Activated naive CD4-positive, alpha-beta T cell treated with anti-CD3 and anti-CD28 coated beads, Interleukin-2, amount 10 ng/mL, durations not matched to agents 7 days and 5 days (primary cell): ENCODE results near the gene AHDC1.

Experiments used
- CTCF ChIA-PET: fragments of 350-600 bp; sonication (Branson Sonifier 250); formaldehyde crosslinking; loops from one replicate; lab custom pipeline; 2021; ENCODE audit warnings: antibody characterized with exemption; lab: Charles Lee
- DNase-seq: peaks from one replicate; pipeline ENCODE4 v3.0.0-alpha.2; 2020
- H3K27ac Mint-ChIP-seq: one replicate; pipeline ENCODE4 v1.8.0; 2021; ENCODE audit warnings: mild to moderate bottlenecking, moderate library complexity, mixed read lengths
- H3K27me3 Mint-ChIP-seq: one replicate; pipeline ENCODE4 v1.8.0; 2021; ENCODE audit warnings: mild to moderate bottlenecking, mixed read lengths
- H3K36me3 Mint-ChIP-seq: one replicate; pipeline ENCODE4 v1.8.0; 2021; ENCODE audit warnings: mixed read lengths
- H3K4me1 Mint-ChIP-seq: one replicate; pipeline ENCODE4 v1.8.0; 2021; ENCODE audit warnings: mixed read lengths
- H3K4me3 Mint-ChIP-seq: one replicate; pipeline ENCODE4 v1.8.0; 2021; ENCODE audit warnings: mild to moderate bottlenecking, moderate library complexity, mixed read lengths
- H3K9me3 Mint-ChIP-seq: one replicate; pipeline ENCODE4 v1.8.0; 2021; ENCODE audit warnings: mixed read lengths

AHDC1 gene

DNA sequence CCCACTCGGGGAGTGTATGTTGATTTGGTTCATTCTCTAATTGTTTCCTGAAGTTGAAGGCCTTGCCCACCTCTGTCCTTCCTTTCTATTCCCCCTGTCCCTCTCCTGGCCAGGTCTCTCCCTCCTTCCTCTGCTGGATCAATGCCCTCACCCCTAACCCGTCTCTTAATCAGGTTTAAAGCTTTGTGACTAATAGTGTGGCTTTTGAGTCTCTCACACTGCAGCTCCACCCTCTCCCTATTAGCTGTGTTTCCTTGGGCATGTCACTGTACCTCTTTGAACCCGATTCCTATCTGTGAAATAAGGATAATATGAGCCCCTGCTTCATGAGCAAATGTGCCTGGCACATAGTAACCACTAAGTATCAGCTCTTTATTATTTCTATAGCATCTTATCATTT is 20.5 kb downstream of the AHDC1 start:
- no peak for DNase-seq
- peaks cover 2% of the 10 kb centered on the region for H3K36me3 Mint-ChIP-seq
- H3K4me1 Mint-ChIP-seq: peaks cover 5% of the 10 kb centered on the region
- no peaks in the 10 kb centered on the region for H3K27me3 Mint-ChIP-seq
- H3K27ac Mint-ChIP-seq: no peak overlapping the region
- no peak overlapping the region for H3K4me3 Mint-ChIP-seq
- CTCF ChIA-PET: interaction anchor here (0.7 to 1.5 kb wide), 5 partner anchors 10 to 251 kb away, joined by 3 read pairs; no protein-coding TSS in a partner anchor
- no peaks in the 10 kb centered on the region for H3K9me3 Mint-ChIP-seq

DNA sequence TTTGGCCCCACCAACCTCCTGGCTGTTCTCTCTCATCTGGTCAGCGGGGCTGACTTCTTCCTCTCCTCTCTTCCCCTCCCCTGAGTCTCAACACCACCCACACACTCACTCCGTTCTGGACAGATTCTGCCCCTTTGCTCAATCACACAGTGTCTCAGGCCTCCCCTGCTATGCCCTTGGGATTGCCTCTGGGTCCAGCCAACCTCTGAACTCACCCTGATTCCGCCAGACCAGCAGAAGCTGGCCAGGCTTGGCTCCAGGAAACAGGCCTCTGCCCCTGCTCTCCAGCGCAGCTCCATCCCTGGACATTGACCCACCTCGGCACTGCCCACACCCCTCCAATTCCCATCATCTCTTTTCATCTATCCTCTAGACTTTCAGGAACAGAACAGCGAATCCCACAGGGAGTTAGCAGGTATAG is 22.1 kb downstream of the AHDC1 start:
- Mint-ChIP-seq H3K27ac (no peak overlapping the region), H3K27me3 (peaks cover 10% of the 10 kb centered on the region), H3K36me3 (peaks cover 2% of the 10 kb centered on the region), H3K4me3 (no peak overlapping the region), H3K9me3 (no peaks in the 10 kb centered on the region), H3K4me1 (peaks cover 5% of the 10 kb centered on the region)
- no peak for DNase-seq
- CTCF ChIA-PET: interaction anchor here (0.7 to 1.6 kb wide), 3 partner anchors 13 to 59 kb away, joined by 3 to 5 read pairs (median 3); no protein-coding TSS in a partner anchor

DNA sequence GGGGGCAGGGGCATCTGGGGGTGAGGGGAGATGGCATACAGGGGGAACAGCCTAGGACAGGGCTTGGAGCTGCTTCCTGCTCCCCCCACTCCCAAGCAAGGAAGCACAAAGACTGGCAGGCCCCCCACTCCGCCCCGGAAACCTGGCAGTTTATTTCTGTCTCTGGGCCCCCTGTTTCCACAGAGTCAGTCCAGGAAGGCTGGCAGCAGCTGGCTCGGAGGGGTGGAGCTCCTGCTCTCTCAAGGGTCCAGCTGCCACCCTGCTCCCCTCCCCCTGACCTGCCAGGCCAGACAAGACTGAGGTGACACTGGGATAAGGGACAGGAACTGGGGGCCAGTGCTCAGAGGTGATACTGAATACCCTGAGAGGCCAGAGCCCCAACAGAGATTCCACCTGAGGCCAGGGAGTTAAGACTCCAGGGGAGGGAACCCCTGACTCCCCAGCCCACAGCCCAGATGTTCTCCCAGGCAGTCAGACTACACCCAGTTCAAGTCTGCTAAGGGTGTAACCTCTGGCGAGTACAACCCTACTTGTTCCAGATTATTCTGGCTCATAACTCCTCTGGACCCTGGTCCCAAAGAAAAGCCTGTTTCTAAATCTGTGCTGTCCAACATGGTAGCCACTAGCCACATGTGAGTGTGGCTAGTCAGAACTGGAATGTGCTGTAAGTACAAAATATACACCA is 26.3 kb downstream of the AHDC1 start:
- H3K9me3 Mint-ChIP-seq: no peaks in the 10 kb centered on the region
- DNase-seq: no peak
- H3K4me3 Mint-ChIP-seq: no peak overlapping the region
- CTCF ChIA-PET: no interaction called here
- H3K36me3 Mint-ChIP-seq: no peaks in the 10 kb centered on the region
- H3K27ac Mint-ChIP-seq: no peak overlapping the region
- H3K27me3 Mint-ChIP-seq: peaks cover 50% of the 10 kb centered on the region
- peaks cover 5% of the 10 kb centered on the region for H3K4me1 Mint-ChIP-seq

DNA sequence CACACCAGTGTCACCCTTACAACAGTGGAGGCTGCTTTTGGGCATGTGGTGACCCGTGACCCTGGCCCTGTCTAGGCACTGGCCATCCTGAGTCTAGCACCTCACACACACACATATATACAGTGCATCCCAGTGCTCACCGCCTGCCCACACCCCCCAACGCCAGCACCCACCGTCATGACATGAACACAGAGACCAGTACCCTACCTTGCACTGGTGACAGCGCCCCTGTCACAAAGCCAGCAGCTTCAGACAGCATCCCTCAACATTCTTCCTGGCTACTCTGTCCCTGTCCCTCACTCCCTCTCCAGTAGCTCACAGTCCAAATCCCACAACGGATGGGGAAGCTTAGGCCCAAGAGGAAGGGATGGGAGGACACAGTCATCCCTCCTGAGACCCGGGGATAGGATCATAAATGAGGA is 27.1 kb downstream of the AHDC1 start:
- Mint-ChIP-seq H3K27ac (no peak overlapping the region), H3K4me3 (no peak overlapping the region), H3K36me3 (no peaks in the 10 kb centered on the region), H3K4me1 (peaks cover 9% of the 10 kb centered on the region), H3K27me3 (peaks cover 54% of the 10 kb centered on the region), H3K9me3 (no peaks in the 10 kb centered on the region)
- DNase-seq: no peak
- CTCF ChIA-PET: no interaction called here

DNA sequence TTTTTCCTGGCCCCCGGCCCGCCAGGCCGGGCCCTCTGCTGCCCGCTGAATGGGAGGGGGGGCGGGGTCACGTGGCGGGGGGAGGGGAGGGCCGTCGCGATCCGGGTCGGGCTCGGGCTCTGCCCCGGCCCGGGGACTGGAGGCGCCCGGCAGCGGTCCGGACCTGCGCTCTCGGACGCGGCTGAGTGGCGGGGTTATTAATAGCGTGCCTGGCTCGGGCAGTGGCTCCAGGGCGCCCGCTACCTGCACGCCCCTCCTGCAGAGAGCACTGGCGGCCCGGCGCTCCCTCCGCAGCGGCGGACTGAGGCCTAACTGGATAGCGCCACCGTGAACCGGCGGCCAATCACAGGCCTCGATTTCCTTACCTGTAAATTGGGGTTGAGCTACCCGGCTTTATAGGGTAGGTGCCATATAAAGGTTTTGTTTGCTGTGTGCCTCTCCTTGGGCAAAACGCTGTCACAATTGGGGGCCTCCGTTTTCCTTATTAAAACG is 28.1 kb downstream of the AHDC1 start:
- H3K27me3 Mint-ChIP-seq: peaks cover 54% of the 10 kb centered on the region
- H3K4me3 Mint-ChIP-seq: no peak overlapping the region
- no peaks in the 10 kb centered on the region for H3K36me3 Mint-ChIP-seq
- no peak for DNase-seq
- no peaks in the 10 kb centered on the region for H3K9me3 Mint-ChIP-seq
- H3K4me1 Mint-ChIP-seq: peaks cover 9% of the 10 kb centered on the region
- CTCF ChIA-PET: interaction anchor here (1.1 to 2.1 kb wide), 2 partner anchors 19 to 53 kb away, joined by 4 to 7 read pairs; no protein-coding TSS in a partner anchor
- no peak overlapping the region for H3K27ac Mint-ChIP-seq

DNA sequence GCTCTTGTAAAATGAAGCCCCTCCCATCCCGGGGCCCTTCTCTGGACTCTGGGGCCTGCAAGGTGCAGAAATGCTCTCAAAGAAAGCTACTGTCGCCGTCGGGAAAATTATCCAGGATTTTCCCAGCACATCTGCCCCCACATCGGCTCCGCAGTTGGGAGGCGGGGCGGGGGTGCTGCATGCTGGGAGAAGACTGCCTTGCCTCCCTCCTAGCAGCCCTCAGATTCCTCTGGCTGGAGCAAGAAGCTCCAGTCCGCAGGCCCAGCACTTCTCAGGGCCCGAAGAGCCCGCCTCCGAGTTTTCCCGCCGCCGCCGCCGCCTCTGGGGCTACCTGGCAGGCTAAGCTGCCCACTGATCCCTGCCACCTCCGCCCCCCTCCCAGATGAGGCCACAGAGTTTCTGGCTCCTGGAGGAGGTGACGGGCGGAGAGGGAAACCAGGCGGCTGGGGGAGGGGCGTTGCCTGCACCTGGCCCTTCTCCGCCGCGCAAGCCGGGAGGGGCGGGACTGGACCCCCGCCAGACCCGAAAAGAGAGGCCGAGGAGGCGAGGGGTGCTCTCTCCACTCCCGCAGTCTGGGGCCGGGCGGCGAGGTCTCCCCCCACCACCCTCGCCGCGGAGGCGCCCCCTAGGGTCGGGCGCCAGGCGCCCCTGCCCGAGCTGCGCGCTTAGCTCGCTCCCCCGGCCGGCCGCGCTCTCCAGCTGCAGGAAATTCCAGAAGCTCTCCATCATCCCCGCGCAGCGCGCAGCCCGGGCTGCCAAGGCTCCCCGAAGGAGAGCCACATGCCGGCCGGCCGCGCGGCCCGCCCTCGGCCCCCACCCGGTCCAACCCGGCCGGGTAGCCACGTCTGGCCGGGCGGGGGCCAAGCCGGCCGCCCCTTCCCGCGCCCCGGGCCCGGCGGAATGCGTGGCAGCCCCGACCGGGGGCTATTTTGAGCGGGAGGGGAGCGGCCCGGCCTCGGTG is 28.8 kb downstream of the AHDC1 start:
- no peaks in the 10 kb centered on the region for H3K36me3 Mint-ChIP-seq
- H3K9me3 Mint-ChIP-seq: no peaks in the 10 kb centered on the region
- H3K27ac Mint-ChIP-seq: no peak overlapping the region
- peaks cover 9% of the 10 kb centered on the region for H3K4me1 Mint-ChIP-seq
- H3K27me3 Mint-ChIP-seq: peaks cover 59% of the 10 kb centered on the region
- no peak for DNase-seq
- no peak overlapping the region for H3K4me3 Mint-ChIP-seq
- CTCF ChIA-PET: interaction anchor here (0.9 to 2.1 kb wide), 3 partner anchors 19 to 52 kb away, joined by 3 to 7 read pairs (median 4); no protein-coding TSS in a partner anchor

DNA sequence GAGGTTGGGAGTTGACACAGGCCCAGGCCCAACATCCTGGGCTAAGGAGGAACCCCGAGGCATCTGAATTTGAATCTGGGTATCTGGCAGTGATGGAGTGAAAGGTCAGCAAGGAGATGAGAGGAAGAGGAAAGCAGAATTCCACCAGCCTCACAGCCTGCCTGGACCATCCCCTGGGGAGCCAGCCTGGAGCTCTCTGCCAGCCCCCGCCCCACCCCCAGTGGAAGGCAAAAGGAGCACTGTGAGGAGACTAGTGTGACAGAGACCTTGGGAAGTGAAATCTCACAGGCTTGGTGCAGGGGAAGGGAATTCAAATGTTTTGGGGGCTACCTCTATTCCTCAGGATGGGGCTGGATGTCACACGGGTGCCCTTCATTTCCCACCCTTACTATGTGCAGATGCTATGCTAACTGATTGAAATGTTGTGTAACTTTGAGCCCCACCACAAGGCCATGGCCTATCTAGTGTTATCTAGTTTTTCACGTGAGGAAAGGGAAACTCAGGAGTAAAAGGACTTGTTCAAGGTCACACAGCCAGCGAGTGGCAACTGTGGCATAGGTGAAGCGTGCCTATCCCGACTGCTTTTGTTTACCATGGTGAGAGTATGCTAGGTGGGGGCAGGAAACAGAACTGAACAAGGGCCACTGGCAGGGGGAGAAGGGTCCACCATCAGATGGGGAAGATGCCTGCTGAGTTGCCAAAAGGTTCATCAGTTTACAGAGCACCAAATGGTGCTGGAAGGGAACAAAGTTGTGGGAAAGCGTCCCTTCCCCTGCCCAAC is 29.8 kb downstream of the AHDC1 start:
- Mint-ChIP-seq H3K9me3 (no peaks in the 10 kb centered on the region), H3K27ac (no peak overlapping the region), H3K36me3 (no peaks in the 10 kb centered on the region), H3K27me3 (peaks cover 69% of the 10 kb centered on the region), H3K4me3 (no peak overlapping the region), H3K4me1 (peaks cover 9% of the 10 kb centered on the region)
- CTCF ChIA-PET: interaction anchor here (1.3 to 9.9 kb wide), 4 partner anchors 9 to 51 kb away, joined by 3 to 97 read pairs (median 4); no protein-coding TSS in a partner anchor
- no peak for DNase-seq

DNA sequence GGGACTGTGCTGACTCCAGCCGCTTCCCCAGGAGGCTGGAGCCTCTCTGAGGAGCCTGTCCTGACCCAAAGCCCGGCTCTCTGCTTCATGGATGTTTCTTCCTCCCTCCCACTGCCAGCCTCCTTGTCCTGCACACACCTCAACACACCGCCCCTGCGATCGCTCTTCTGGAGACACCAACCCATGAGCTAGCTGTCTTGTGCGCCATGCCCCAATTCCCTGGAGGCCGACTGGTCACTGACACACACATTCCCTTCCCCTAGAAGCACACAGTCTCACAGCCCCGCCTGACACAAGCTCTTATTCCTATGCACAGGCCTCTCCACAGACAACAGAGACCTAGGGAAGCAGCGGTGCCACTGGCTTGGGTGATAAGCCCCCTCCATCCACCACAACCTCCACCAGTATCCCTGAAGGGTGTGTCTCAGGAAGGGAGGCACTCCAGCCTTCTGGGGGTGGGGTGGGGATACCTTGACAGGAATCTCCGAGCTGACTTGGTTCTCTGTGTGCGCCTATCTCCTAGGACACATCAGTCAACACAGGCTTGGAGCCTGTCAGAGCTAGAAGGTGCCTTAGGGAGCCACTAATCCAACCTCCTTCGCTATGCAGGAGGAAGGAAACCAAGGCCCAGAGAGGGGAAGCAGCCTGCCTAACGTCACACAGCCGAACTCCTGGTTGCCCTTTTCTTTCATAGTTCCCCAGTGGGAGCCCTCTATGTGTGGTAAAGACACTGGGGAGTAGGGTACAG is 31.1 kb downstream of the AHDC1 start:
- no peaks in the 10 kb centered on the region for H3K9me3 Mint-ChIP-seq
- H3K4me1 Mint-ChIP-seq: peaks cover 17% of the 10 kb centered on the region
- H3K4me3 Mint-ChIP-seq: no peak overlapping the region
- CTCF ChIA-PET: interaction anchor here (1.1 to 9.9 kb wide), 5 partner anchors 11 to 35 kb away, joined by 3 to 97 read pairs (median 3); no protein-coding TSS in a partner anchor
- peaks cover 70% of the 10 kb centered on the region for H3K27me3 Mint-ChIP-seq
- H3K36me3 Mint-ChIP-seq: no peaks in the 10 kb centered on the region
- DNase-seq: no peak
- no peak overlapping the region for H3K27ac Mint-ChIP-seq

DNA sequence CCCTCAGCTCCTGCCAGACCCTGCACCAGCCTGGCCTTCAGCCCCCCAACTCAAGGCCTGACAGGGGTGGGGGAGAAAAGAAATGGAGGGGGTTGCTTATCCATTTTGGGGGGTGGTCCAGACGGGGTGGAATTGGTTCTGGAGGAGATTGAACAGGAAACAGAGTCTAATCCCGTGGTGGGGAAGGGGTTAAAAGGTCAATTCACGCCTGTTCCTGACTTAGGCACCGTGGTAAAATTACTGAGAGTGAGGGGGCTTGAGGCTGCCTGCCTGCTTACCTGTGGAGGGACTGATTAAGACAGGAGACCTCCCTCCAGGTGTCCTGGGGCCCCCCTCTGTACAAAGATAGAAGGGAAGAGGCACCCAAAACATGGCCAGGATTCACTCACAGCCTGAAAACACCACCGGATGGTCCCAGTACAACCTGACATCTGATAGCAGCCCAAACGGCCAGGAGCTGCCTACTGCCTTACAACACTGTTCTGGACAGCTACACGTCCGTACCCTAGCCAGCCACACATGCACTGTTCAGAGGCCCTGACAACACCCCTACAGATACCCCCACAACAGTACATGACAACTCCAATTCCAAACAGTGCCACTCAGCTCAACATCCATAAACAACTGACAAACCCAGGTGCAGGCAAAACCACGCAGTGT is 31.8 kb downstream of the AHDC1 start:
- DNase-seq: no peak
- H3K4me1 Mint-ChIP-seq: peaks cover 22% of the 10 kb centered on the region
- CTCF ChIA-PET: interaction anchor here (1.1 to 9.9 kb wide), 3 partner anchors 16 to 35 kb away, joined by 3 to 97 read pairs (median 3); no protein-coding TSS in a partner anchor
- H3K27me3 Mint-ChIP-seq: peaks cover 63% of the 10 kb centered on the region
- no peak overlapping the region for H3K4me3 Mint-ChIP-seq
- no peaks in the 10 kb centered on the region for H3K36me3 Mint-ChIP-seq
- H3K27ac Mint-ChIP-seq: no peak overlapping the region
- no peaks in the 10 kb centered on the region for H3K9me3 Mint-ChIP-seq

DNA sequence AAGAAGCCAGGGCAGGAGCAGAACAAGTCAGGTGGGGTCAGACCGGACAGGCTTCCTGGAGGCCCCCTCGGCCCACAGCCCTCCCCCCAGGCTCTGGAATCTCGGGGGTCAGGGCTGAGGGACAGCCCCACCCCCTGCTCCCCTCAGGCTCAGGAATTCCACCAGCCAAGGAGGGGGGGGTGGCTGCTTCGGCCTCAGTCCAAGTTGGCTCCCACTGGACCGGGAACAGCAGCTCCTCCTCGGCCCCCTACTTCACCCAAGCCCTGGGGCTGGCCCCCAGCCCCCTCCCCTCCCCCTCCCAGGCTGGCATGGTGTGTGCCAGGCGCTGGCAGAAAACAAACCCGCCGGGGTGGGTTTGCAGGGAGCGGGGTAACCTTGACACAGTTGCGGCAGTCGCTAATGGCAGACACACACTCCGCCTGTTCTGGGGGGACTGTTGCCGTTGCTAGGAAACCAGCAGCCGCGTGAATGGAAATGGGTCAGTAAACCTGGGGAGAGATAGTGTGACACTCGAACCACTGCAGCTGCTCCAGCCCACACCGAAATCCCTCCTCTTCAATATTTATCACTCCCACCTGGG is 32.4 kb downstream of the AHDC1 start:
- CTCF ChIA-PET: interaction anchor here (1.0 to 9.9 kb wide), 3 partner anchors 9 to 24 kb away, joined by 3 to 97 read pairs (median 4); no protein-coding TSS in a partner anchor
- no peak for DNase-seq
- Mint-ChIP-seq H3K36me3 (no peaks in the 10 kb centered on the region), H3K27me3 (peaks cover 57% of the 10 kb centered on the region), H3K4me3 (no peak overlapping the region), H3K27ac (no peak overlapping the region), H3K4me1 (peaks cover 22% of the 10 kb centered on the region), H3K9me3 (no peaks in the 10 kb centered on the region)

DNA sequence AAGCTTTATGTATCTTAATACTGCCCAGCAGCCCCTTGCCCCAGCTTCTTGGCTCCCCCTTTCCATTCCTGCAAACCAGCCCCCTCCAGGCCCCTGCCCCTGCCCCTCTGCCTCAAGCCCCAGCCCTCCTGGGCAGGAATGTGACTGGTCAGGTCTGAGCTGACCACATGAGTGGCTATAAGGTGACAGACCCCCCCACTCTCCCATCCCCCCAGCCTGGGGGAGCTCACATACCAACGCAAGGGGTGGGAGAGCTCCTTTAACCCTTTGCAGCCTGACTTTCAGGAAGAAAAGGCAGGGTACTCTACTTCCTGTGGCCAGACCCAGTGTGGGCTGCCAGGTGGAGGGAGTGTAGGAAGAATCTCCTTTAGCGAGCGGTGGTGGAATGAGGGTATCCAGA is 33.2 kb downstream of the AHDC1 start:
- peaks cover 22% of the 10 kb centered on the region for H3K4me1 Mint-ChIP-seq
- H3K27ac Mint-ChIP-seq: no peak overlapping the region
- no peak for DNase-seq
- H3K36me3 Mint-ChIP-seq: no peaks in the 10 kb centered on the region
- no peak overlapping the region for H3K4me3 Mint-ChIP-seq
- H3K27me3 Mint-ChIP-seq: peaks cover 49% of the 10 kb centered on the region
- CTCF ChIA-PET: interaction anchor here (0.7 to 9.9 kb wide), 4 partner anchors 10 to 155 kb away, joined by 3 to 97 read pairs (median 4); no protein-coding TSS in a partner anchor
- no peaks in the 10 kb centered on the region for H3K9me3 Mint-ChIP-seq

DNA sequence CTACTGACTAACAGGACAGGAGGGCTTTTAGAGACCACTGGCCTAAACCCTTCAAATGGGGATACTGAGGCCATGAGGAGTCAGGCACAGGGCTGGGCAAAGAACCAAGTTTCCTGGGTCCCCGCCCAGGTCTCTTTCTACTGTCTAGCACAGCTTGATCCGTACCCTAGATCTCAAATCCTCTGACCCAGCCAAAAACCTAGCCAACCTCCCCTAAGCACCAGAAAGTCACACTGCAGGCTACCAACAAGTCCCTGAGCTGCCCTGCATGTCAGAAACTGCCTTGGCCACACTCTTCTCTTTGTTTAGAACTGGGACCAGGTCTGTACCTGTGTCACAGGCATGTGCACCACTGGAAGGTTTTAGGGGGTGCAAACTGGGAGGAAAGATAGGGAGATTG is 33.6 kb downstream of the AHDC1 start:
- DNase-seq: no peak
- CTCF ChIA-PET: interaction anchor here (0.7 to 9.9 kb wide), 5 partner anchors 9 to 155 kb away, joined by 3 to 97 read pairs (median 3); no protein-coding TSS in a partner anchor
- no peaks in the 10 kb centered on the region for H3K9me3 Mint-ChIP-seq
- peaks cover 22% of the 10 kb centered on the region for H3K4me1 Mint-ChIP-seq
- no peak overlapping the region for H3K27ac Mint-ChIP-seq
- no peak overlapping the region for H3K4me3 Mint-ChIP-seq
- H3K36me3 Mint-ChIP-seq: no peaks in the 10 kb centered on the region
- H3K27me3 Mint-ChIP-seq: peaks cover 47% of the 10 kb centered on the region
